COLO668 (cell line): ENCODE measurements around the gene ZNF81.
A peak's percentile ranks its signal among the peaks of the same experiment; 100 is the strongest.
"Not testable (repeated sequence)": the region's sequence is repeated elsewhere in the genome, so short reads cannot be mapped to it uniquely, and the experiment has no call there.

ENCODE experiments used
- DNase-seq: peaks from one replicate; lab custom pipeline; 2025; ENCODE audit not compliant: unreplicated experiment; lab: John Stamatoyannopoulos, UW

Gene ZNF81

GRCh38 chrX:47843363-47843762, 6.7 kb downstream of the ZNF81 start:
- no peak for DNase-seq

GRCh38 chrX:47844117-47844516, 7.4 kb downstream of the ZNF81 start:
- no peak for DNase-seq

- DNase-seq: no peak
Observed at GRCh38 chrX:47846040-47846439, 9.3 kb downstream of the ZNF81 start.

- DNase-seq: no peak
Observed at GRCh38 chrX:47849778-47850177, 13.1 kb downstream of the ZNF81 start.

- DNase-seq: not testable (repeated sequence)
Observed at GRCh38 chrX:47850389-47850788, 13.7 kb downstream of the ZNF81 start.

- DNase-seq: no peak
Observed at GRCh38 chrX:47850901-47851300, 14.2 kb downstream of the ZNF81 start.

- DNase-seq: peak; percentile 0
Observed at GRCh38 chrX:47854474-47854873, 17.8 kb downstream of the ZNF81 start.

- no peak for DNase-seq
Observed at GRCh38 chrX:47859686-47860085, 23.0 kb downstream of the ZNF81 start.

GRCh38 chrX:47862680-47863079, 26.0 kb downstream of the ZNF81 start:
- DNase-seq: no peak

- DNase-seq: no peak
Observed at GRCh38 chrX:47863187-47863586, 26.5 kb downstream of the ZNF81 start.

GRCh38 chrX:47864300-47864699, 27.6 kb downstream of the ZNF81 start:
- no peak for DNase-seq

- no peak for DNase-seq
Observed at GRCh38 chrX:47864785-47865184, 28.1 kb downstream of the ZNF81 start.

- DNase-seq: no peak
Observed at GRCh38 chrX:47873123-47873522, 36.4 kb downstream of the ZNF81 start.

GRCh38 chrX:47877327-47877726, 40.6 kb downstream of the ZNF81 start:
- DNase-seq: no peak

- DNase-seq: no peak
Observed at GRCh38 chrX:47878198-47878597, 41.5 kb downstream of the ZNF81 start.

GRCh38 chrX:47879463-47879862, 42.8 kb downstream of the ZNF81 start:
- no peak for DNase-seq

- no peak for DNase-seq
Observed at GRCh38 chrX:47880927-47881326, 44.2 kb downstream of the ZNF81 start.

- no peak for DNase-seq
Observed at GRCh38 chrX:47885501-47885900, 48.8 kb downstream of the ZNF81 start.

- DNase-seq: no peak
Observed at GRCh38 chrX:47898024-47898423, 61.3 kb downstream of the ZNF81 start.

GRCh38 chrX:47900833-47901232, 64.1 kb downstream of the ZNF81 start:
- no peak for DNase-seq

GRCh38 chrX:47902161-47902560, 65.5 kb downstream of the ZNF81 start:
- no peak for DNase-seq

- DNase-seq: no peak
Observed at GRCh38 chrX:47915886-47916493, 79.3 kb downstream of the ZNF81 start.

GRCh38 chrX:47918274-47918673, 81.6 kb downstream of the ZNF81 start:
- DNase-seq: no peak

- no peak for DNase-seq
Observed at GRCh38 chrX:47927212-47927611, 90.5 kb downstream of the ZNF81 start.
